Measurements from ENCODE around the gene C1QB. TPM values are rescaled to one million over a fixed set of nuclear protein-coding genes. Genes with fewer than 3 reads are reported as not detected.

The C1QB gene
- total and polyA plus RNA-seq, 2 of the 4 experiments (the other 2 are of a cell fraction) = not detected

DNA sequence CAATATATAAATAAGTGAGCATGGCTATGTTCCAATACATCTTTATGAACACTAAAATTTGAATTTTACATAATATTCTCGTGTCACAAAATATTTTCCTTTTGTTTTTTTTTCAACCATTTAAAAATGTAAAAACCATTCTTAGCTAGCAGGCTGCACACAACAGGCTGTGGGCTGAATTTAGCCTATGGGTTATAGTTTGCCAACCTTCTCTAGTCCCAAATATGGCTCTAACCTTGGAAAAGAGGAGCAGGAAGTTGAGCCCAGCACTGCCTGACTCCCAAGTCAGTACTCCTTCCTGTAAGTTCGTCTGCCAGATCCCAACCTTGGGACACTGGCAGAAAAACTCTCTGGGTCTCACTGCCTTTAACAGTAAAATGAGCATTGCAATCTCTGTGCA, 13.4 kb downstream of the C1QB start:
- dilution Hi-C loops (cut with HindIII; ENCODE audit: low sequenced_read_pairs, unreplicated experiment) (no loop called here), in situ Hi-C loops (cut with MboI; ENCODE audit: low sequenced_read_pairs) (no loop called here), intact Hi-C loops (cut with micrococcal nuclease) (loop anchor here (10.0 kb wide), 1 partner anchor 298 kb away; no protein-coding TSS in a partner anchor)
- Histone ChIP-seq H3K9me3 (ENCODE audit: control insufficient read depth, insufficient read depth, low read length) (no peaks in the 10 kb centered on the region), H2AFZ (replicated peaks; ENCODE audit: low read length, poor library complexity) (no peak overlapping the region), H3K27ac (ENCODE audit: insufficient read depth, low read length) (no peak overlapping the region), H3K4ac (ENCODE audit: low read depth, low read length) (no peak overlapping the region), H3K9me1 (ENCODE audit: insufficient read depth, low read length) (no peaks in the 10 kb centered on the region), H3K4me1 (ENCODE audit: control insufficient read depth, insufficient read depth, low read length) (no peaks in the 10 kb centered on the region), H3K56ac (ENCODE audit: extremely low read depth, insufficient read depth, low read length) (no peak overlapping the region), H3K27me3 (ENCODE audit: control insufficient read depth, insufficient read depth, low read length) (peaks cover 77% of the 10 kb centered on the region), H4K8ac (ENCODE audit: low read depth in 2 of 2, low read length in 2 of 2) (no peak overlapping the region), H2BK5ac (ENCODE audit: low read depth, low read length, poor library complexity, severe bottlenecking) (no peak overlapping the region), H3K23ac (ENCODE audit: low read depth, low read length) (no peak overlapping the region), H3K36me3 (ENCODE audit: control insufficient read depth, insufficient read depth, low read length) (no peaks in the 10 kb centered on the region), H2BK20ac (ENCODE audit: low read depth, low read length) (no peak overlapping the region), H3K4me2 (ENCODE audit: low read depth, low read length) (no peak overlapping the region), H2BK15ac (ENCODE audit: low read depth, low read length) (no peak overlapping the region), H2AK5ac (ENCODE audit: low read depth, low read length) (no peak overlapping the region), H4K20me1 (ENCODE audit: insufficient read depth, low read length) (no peaks in the 10 kb centered on the region), H3K79me1 (ENCODE audit: low read depth in 1 of 2, low read length in 2 of 2) (no peaks in the 10 kb centered on the region), H3K18ac (ENCODE audit: low read depth, low read length) (no peak overlapping the region), H2AK9ac (replicated peaks; ENCODE audit: low read depth, low read length, poor library complexity) (no peak overlapping the region), H4K5ac (ENCODE audit: low read depth, low read length) (no peak overlapping the region), H3K14ac (replicated peaks; ENCODE audit: low read depth, low read length) (no peak overlapping the region), H2BK120ac (ENCODE audit: low read depth, low read length) (no peak overlapping the region), H3K9ac (ENCODE audit: low read depth, low read length) (no peak overlapping the region), H3K4me3 (ENCODE audit: insufficient read depth, low read depth, low read length) (no peak overlapping the region), H4K91ac (ENCODE audit: insufficient read depth, low read depth, low read length) (no peak overlapping the region)
- WGBS, 2 experiments (ENCODE audit: extremely low coverage in 2 of 2, insufficient read length in 1 of 2) = 63% methylated on average over 1 of the region's 2 CpGs; no CpG with 5 or more reads in 1 of the 2 experiments
- ATAC-seq (ENCODE audit: low read depth) (no peak), DNase-seq (no peak)
- CTCF ChIA-PET = no interaction called here
- no TSS peak for BruUV-seq (replicated peaks)
- POLR2A ChIA-PET (ENCODE audit: unreplicated experiment) = interaction anchor here (0.6 kb wide), 1 partner anchor 219 kb away, joined by 4 read pairs; no protein-coding TSS in a partner anchor
- no peak for TF ChIP-seq NFE2L2 (IDR thresholded peaks at IDR 0.05; ENCODE audit: low read depth, low read length)
- TF ChIP-seq RCOR1 (IDR thresholded peaks at IDR 0.05; ENCODE audit: insufficient replicate concordance, low read length) = no peak
- TF ChIP-seq MAFK (IDR thresholded peaks at IDR 0.05; ENCODE audit: low read depth, low read length) = no peak
- TF ChIP-seq, protein P1, sequence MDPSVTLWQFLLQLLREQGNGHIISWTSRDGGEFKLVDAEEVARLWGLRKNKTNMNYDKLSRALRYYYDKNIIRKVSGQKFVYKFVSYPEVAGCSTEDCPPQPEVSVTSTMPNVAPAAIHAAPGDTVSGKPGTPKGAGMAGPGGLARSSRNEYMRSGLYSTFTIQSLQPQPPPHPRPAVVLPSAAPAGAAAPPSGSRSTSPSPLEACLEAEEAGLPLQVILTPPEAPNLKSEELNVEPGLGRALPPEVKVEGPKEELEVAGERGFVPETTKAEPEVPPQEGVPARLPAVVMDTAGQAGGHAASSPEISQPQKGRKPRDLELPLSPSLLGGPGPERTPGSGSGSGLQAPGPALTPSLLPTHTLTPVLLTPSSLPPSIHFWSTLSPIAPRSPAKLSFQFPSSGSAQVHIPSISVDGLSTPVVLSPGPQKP (IDR thresholded peaks at IDR 0.05; ENCODE audit: borderline replicate concordance, low read depth, low read length) = no peak
- TF ChIP-seq, protein P2, sequence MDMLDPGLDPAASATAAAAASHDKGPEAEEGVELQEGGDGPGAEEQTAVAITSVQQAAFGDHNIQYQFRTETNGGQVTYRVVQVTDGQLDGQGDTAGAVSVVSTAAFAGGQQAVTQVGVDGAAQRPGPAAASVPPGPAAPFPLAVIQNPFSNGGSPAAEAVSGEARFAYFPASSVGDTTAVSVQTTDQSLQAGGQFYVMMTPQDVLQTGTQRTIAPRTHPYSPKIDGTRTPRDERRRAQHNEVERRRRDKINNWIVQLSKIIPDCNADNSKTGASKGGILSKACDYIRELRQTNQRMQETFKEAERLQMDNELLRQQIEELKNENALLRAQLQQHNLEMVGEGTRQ (IDR thresholded peaks at IDR 0.05; ENCODE audit: low read depth, low read length) = no peak
- TF ChIP-seq RFX5 (IDR thresholded peaks at IDR 0.05; ENCODE audit: low read depth, low read length) = no peak
- no peak for TF ChIP-seq CEBPB (IDR thresholded peaks at IDR 0.05; ENCODE audit: low read depth, low read length)
- no peak for TF ChIP-seq MXI1 (IDR thresholded peaks at IDR 0.05; ENCODE audit: borderline replicate concordance, low read depth, low read length)
- no peak for TF ChIP-seq FOS (IDR thresholded peaks at IDR 0.05; ENCODE audit: low read depth, low read length)
- TF ChIP-seq BHLHE40 (IDR thresholded peaks at IDR 0.05; ENCODE audit: low read depth, low read length) = no peak
